HEK293 (cell line): Measurements from ENCODE around the gene TTLL3.
"Not testable (repeated sequence)": the region's sequence is repeated elsewhere in the genome, so short reads cannot be mapped to it uniquely, and the experiment has no call there.

Experiments used
- CTCF ChIA-PET: fragments of 350-600 bp; formaldehyde crosslinking; extraction: SDS; loops from one replicate; lab custom pipeline; 2021; ENCODE audit warnings: antibody characterized with exemption; lab: Yijun Ruan, JAX
- POLR2A ChIA-PET: fragments of 300-600 bp; formaldehyde crosslinking; extraction: SDS; loops from one replicate; lab custom pipeline; 2020; ENCODE audit warnings: antibody characterized with exemption, inconsistent platforms; lab: Yijun Ruan, JAX
- H3K27ac ChIP-seq: fragments of 200-500 bp; sonication (Bioruptor generic); 2 replicates; pipeline ENCODE4 v1.5.1; 2014; ENCODE audit warnings: low read depth, low read length, control low read depth, inconsistent platforms; ENCODE audit errors: extremely low read depth
- H3K36me3 ChIP-seq, 2 experiments: fragments of 200-500 bp in 1 of 2; sonication (Bioruptor generic) in 1 of 2; 1 replicate in 1 of 2; 2 replicates in 1 of 2; pipeline ENCODE4 v1.5.1; 2014 to 2017; ENCODE audit warnings: inconsistent platforms in 2 of 2, low read length in 2 of 2; ENCODE audit not compliant: control insufficient read depth in 2 of 2, insufficient read depth in 1 of 2
- H3K4me1 ChIP-seq: fragments of 200-500 bp; sonication (Bioruptor generic); 2 replicates; pipeline ENCODE4 v1.5.1; 2014; ENCODE audit warnings: mild to moderate bottlenecking, low read length, inconsistent platforms; ENCODE audit not compliant: control insufficient read depth, insufficient read depth
- H3K4me3 ChIP-seq: 2 replicates; pipeline ENCODE4 v1.5.1; 2011; ENCODE audit warnings: low read depth, mild to moderate bottlenecking, control low read depth, low read length, moderate library complexity
- H3K9me3 ChIP-seq: fragments of 200-500 bp; sonication (Bioruptor generic); 2 replicates; pipeline ENCODE4 v1.5.1; 2014; ENCODE audit warnings: low read depth, low read length, inconsistent platforms; ENCODE audit not compliant: control insufficient read depth, insufficient read depth
- HOXC10 ChIP-seq: sonication (generic); formaldehyde crosslinking; IDR thresholded peaks from 2 replicates; pipeline ENCODE4 v1.8.1; 2023; ENCODE audit warnings: mild to moderate bottlenecking, missing genetic modification reagents
- KLF1 ChIP-seq: fragments of 450-650 bp; formaldehyde crosslinking; IDR thresholded peaks from 2 replicates; pipeline ENCODE4 v1.5.1; 2016; ENCODE audit warnings: missing biosample characterization, missing genetic modification characterization
- KLF17 ChIP-seq: fragments of 450-650 bp; formaldehyde crosslinking; IDR thresholded peaks from 2 replicates; pipeline ENCODE4 v1.5.1; 2016; ENCODE audit warnings: missing biosample characterization, missing genetic modification characterization
- SCRT1 ChIP-seq: fragments of 450-650 bp; formaldehyde crosslinking; IDR thresholded peaks from 2 replicates; pipeline ENCODE4 v1.5.1; 2016; ENCODE audit warnings: missing biosample characterization, missing genetic modification characterization, borderline replicate concordance
- SCRT2 ChIP-seq: fragments of 450-650 bp; formaldehyde crosslinking; IDR thresholded peaks from 2 replicates; pipeline ENCODE4 v1.5.1; 2016; ENCODE audit warnings: missing biosample characterization, missing genetic modification characterization
- WT1 ChIP-seq: fragments of 450-650 bp; formaldehyde crosslinking; IDR thresholded peaks from 2 replicates; pipeline ENCODE4 v1.5.1; 2016; ENCODE audit warnings: missing biosample characterization, missing genetic modification characterization
- ZBTB7A ChIP-seq: fragments of 450-650 bp; formaldehyde crosslinking; IDR thresholded peaks from 2 replicates; pipeline ENCODE4 v1.5.1; 2016; ENCODE audit warnings: low read depth, missing biosample characterization, missing genetic modification characterization
- ZNF157 ChIP-seq: fragments of 450-650 bp; formaldehyde crosslinking; IDR thresholded peaks from 2 replicates; pipeline ENCODE4 v1.5.1; 2016; ENCODE audit warnings: missing biosample characterization, missing genetic modification characterization
- ZNF362 ChIP-seq: fragments of 450-650 bp; formaldehyde crosslinking; IDR thresholded peaks from 2 replicates; pipeline ENCODE4 v1.5.1; 2016; ENCODE audit warnings: missing biosample characterization, missing genetic modification characterization
- ZSCAN16 ChIP-seq: fragments of 450-650 bp; formaldehyde crosslinking; IDR thresholded peaks from 2 replicates; pipeline ENCODE4 v1.5.1; 2016; ENCODE audit warnings: missing biosample characterization, missing genetic modification characterization
- TF ChIP-seq, protein P1 (sequence below): fragments of 450-650 bp; formaldehyde crosslinking; IDR thresholded peaks from 2 replicates; pipeline ENCODE4 v1.5.1; 2016; ENCODE audit warnings: missing biosample characterization, missing genetic modification characterization
- TF ChIP-seq, protein P2 (sequence below): fragments of 450-650 bp; formaldehyde crosslinking; IDR thresholded peaks from 2 replicates; pipeline ENCODE4 v1.5.1; 2016; ENCODE audit warnings: missing biosample characterization, missing genetic modification characterization

TTLL3 gene

DNA sequence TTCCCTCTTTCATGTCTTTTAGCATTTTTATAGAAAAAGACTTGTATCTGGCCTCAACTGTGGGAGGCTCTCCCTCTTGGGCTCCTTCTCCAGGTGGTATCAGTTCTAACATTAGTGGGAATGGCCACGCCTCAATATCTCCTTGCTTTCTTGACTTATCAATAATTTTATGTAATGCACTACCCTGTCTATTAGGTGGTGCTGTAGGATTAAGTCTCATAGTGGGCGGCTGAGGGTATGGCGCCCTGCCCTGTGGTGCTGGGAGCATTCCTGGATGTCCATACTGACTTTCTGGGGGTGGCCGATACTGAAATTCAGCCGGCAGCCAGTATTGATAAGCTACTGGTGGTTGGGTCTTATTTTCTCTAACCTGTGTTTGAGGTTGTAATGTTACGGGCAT, 42.5 kb downstream of the TTLL3 start:
- no peak overlapping the region for H3K4me3 ChIP-seq
- CTCF ChIA-PET: no interaction called here
- POLR2A ChIA-PET: no interaction called here
- no peaks in the 10 kb centered on the region for H3K36me3 ChIP-seq
- no peaks in the 10 kb centered on the region for H3K9me3 ChIP-seq
- no peak overlapping the region for H3K27ac ChIP-seq
- no peak for TF ChIP-seq ZNF362 (tag by site-specific recombination)
- TF ChIP-seq, protein P1, sequence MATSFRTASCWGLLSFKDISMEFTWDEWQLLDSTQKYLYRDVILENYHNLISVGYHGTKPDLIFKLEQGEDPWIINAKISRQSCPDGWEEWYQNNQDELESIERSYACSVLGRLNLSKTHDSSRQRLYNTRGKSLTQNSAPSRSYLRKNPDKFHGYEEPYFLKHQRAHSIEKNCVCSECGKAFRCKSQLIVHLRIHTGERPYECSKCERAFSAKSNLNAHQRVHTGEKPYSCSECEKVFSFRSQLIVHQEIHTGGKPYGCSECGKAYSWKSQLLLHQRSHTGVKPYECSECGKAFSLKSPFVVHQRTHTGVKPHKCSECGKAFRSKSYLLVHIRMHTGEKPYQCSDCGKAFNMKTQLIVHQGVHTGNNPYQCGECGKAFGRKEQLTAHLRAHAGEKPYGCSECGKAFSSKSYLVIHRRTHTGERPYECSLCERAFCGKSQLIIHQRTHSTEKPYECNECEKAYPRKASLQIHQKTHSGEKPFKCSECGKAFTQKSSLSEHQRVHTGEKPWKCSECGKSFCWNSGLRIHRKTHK (tag by site-specific recombination): no peak
- no peak for TF ChIP-seq ZBTB7A (tag by site-specific recombination)
- TF ChIP-seq SCRT1 (tag by site-specific recombination): no peak
- no peak for TF ChIP-seq ZNF157 (tag by site-specific recombination)
- no peak for TF ChIP-seq HOXC10
- H3K4me1 ChIP-seq: no peaks in the 10 kb centered on the region

DNA sequence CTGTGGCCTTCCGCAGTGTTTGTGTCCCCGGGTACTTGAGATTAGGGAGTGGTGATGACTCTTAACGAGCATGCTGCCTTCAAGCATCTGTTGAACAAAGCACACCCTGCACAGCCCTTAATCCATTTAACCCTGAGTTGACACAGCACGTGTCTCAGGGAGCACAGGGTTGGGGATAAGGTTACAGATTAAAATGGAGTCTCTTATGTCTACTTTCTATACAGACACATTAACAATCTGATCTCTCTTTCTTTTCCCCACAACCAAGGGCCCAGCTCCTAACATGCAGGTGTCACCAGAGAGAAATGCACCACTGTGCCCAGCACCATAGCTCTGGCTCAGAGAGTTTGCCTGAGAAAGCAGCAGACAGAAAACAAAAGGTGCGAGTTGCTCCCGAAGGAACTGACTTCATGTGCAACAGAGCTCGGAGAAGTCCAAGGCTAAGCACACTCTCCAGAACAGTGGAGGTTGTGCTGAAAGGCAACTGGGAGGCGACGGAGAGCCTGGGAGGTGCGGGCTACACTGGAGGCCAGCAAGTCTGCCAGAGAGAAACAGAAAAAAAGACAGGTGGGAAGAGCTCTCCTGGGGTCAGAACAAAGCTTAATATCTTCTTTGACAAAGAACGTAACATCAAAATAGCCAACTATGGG, 44.4 kb downstream of the TTLL3 start:
- TF ChIP-seq SCRT2 (tag by site-specific recombination) (0 out of 2 replicates have a peak, but pooled peaks have one; percentile 13), WT1 (tag by site-specific recombination) (peak; percentile 80), KLF1 (tag by site-specific recombination) (0 out of 2 replicates have a peak, but pooled peaks have one; percentile 24), KLF17 (tag by site-specific recombination) (0 out of 2 replicates have a peak, but pooled peaks have one; percentile 49)
- CTCF ChIA-PET: interaction anchor here (0.7 to 1.2 kb wide), 2 partner anchors 59 to 92 kb away, joined by 3 to 4 read pairs; no protein-coding TSS in a partner anchor
- POLR2A ChIA-PET, H3K36me3 ChIP-seq, H3K4me3 ChIP-seq, H3K27ac ChIP-seq, H3K4me1 ChIP-seq, H3K9me3 ChIP-seq: not testable (repeated sequence)

DNA sequence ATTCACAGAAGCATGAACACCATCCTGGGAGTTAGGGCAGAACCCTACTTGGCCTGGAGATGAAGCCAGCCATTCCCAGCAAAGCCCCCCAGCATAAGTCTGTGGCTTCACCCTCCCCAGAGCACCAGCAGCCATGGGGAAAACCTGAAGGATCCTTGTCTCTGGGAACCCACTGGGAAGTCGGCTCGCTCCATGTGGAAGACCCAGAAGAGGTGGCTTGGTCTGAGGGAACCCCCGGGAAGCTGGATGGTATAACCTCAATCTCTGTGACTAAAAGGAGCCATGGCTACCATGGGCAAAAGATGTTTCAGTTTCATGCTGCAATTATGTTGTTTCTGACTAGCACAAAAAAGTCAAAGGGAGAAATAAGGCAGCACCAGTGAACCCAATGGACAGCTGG, 45.5 kb downstream of the TTLL3 start:
- H3K36me3 ChIP-seq: no peaks in the 10 kb centered on the region
- POLR2A ChIA-PET: no interaction called here
- no peak for TF ChIP-seq ZSCAN16 (tag by site-specific recombination)
- TF ChIP-seq, protein P2, sequence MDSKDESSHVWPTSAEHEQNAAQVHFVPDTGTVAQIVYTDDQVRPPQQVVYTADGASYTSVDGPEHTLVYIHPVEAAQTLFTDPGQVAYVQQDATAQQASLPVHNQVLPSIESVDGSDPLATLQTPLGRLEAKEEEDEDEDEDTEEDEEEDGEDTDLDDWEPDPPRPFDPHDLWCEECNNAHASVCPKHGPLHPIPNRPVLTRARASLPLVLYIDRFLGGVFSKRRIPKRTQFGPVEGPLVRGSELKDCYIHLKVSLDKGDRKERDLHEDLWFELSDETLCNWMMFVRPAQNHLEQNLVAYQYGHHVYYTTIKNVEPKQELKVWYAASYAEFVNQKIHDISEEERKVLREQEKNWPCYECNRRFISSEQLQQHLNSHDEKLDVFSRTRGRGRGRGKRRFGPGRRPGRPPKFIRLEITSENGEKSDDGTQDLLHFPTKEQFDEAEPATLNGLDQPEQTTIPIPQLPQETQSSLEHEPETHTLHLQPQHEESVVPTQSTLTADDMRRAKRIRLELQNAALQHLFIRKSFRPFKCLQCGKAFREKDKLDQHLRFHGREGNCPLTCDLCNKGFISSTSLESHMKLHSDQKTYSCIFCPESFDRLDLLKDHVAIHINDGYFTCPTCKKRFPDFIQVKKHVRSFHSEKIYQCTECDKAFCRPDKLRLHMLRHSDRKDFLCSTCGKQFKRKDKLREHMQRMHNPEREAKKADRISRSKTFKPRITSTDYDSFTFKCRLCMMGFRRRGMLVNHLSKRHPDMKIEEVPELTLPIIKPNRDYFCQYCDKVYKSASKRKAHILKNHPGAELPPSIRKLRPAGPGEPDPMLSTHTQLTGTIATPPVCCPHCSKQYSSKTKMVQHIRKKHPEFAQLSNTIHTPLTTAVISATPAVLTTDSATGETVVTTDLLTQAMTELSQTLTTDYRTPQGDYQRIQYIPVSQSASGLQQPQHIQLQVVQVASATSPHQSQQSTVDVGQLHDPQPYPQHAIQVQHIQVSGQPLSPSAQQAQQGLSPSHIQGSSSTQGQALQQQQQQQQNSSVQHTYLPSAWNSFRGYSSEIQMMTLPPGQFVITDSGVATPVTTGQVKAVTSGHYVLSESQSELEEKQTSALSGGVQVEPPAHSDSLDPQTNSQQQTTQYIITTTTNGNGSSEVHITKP (tag by site-specific recombination): peak; percentile 55
- TF ChIP-seq, all 188 proteins: peak for 1
- H3K4me1 ChIP-seq: no peaks in the 10 kb centered on the region
- H3K27ac ChIP-seq: no peak overlapping the region
- H3K9me3 ChIP-seq: no peaks in the 10 kb centered on the region
- no peak overlapping the region for H3K4me3 ChIP-seq
- CTCF ChIA-PET: no interaction called here
